GM18861 (cell line): ENCODE results near the gene MOSPD2.

Experiments
- ATAC-seq: cut with Tn5 transposase; IDR thresholded peaks from one replicate; pipeline ENCODE4 v1.9.1; 2021; ENCODE audit not compliant: unreplicated experiment

MOSPD2 gene

GRCh38 chrX:14913241-14913640 lies 40.0 kb downstream of the MOSPD2 start:
- no peak for ATAC-seq

GRCh38 chrX:14915596-14915995 lies 42.4 kb downstream of the MOSPD2 start:
- ATAC-seq: no peak

DNA sequence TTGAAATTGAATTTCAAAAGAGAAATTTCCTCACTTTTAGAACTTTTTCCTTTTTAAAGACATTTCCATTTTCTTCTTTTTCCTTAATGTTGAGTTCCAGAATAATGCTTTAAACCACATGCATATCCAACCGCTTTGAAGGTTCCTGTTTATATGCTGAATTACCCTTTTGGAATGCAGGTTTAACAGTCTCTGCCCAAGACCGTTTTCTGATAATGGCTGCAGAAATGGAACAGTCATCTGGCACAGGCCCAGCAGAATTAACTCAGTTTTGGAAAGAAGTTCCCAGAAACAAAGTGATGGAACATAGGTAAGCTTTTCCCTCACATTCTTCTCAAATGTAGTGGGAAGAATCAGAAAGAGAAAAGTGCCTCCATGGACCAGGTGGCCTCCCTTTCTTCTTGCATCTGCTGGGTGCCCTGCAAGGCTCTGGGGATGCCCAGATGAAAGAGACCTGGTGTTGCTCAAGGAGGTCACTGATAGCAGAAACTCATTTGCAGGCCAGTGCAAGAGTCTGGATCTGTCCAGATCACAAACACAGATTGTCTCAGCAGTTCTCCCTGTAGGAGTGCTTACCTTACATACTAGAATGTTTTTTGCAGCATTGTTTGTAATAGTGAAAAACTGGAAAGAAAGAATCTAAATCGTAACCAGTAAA lies 42.9 kb downstream of the MOSPD2 start:
- no peak for ATAC-seq

GRCh38 chrX:14919407-14919806 lies 46.2 kb downstream of the MOSPD2 start:
- ATAC-seq: no peak

DNA sequence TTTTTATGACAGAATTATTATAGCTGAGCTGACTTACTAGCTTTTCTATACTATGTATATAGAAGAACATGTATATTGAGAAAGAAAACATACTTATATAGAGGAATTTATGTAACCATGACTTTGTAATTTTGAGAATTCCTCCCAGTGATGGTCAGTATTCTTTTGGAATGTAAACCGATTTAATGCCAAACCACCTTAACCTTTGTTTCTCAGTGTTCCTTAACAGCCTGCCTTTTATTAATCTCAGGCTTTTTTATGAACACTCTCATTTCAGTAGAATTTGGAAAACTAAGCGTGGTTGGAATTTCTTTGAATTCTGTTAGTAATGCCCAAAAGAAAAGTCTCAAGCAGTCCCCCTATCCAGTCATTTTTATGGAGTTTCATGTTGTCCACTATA lies 47.0 kb downstream of the MOSPD2 start:
- no peak for ATAC-seq

GRCh38 chrX:14922437-14922836 lies 49.2 kb downstream of the MOSPD2 start:
- ATAC-seq: no peak

GRCh38 chrX:14923761-14924160 lies 50.5 kb downstream of the MOSPD2 start:
- no peak for ATAC-seq

- no peak for ATAC-seq
Measured at GRCh38 chrX:14926471-14926870, 53.2 kb downstream of the MOSPD2 start.

GRCh38 chrX:14927401-14927800 lies 54.2 kb downstream of the MOSPD2 start:
- no peak for ATAC-seq

DNA sequence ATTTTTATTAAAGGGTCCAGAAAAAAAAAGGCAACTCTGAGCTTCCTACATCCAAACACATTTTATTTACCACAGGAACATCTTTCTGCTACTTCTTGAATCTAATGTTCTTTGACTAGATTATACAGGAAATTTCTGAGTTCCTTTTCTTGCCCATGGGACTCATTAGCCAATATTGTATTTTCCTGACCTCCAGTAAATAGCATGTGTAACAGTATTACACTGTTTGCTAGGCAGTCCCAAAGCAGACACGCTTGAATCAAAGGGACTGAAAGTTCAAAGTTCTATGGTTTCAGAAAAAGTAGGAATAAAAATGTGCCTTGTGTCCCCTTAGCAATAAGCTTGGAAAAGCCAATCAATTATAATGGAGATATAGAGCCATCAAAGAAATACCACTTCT lies 57.4 kb downstream of the MOSPD2 start:
- no peak for ATAC-seq

GRCh38 chrX:14932136-14932535 lies 58.9 kb downstream of the MOSPD2 start:
- no peak for ATAC-seq

- ATAC-seq: no peak
Measured at GRCh38 chrX:14934423-14934822, 61.2 kb downstream of the MOSPD2 start.

DNA sequence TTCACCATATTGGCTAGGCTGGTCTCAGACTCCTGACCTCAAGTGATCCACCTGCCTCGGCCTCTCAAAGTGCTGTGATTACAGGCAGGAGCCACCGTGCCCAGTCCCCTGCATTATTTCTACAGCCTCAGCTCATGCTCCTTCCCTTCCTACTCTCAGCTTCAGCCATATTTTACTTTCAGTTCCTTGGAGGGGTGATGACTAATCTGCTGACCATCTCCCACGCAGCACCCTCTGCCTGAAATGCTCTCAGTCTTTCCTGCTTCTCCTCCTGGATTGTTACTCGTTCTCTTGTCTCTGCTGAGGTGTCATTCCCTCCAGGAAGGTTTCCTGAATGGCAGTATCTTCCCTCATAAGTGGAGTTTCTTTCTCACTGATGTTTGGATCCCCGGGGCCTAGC lies 63.3 kb downstream of the MOSPD2 start:
- ATAC-seq: no peak

- no peak for ATAC-seq
Measured at GRCh38 chrX:14939644-14940043, 66.4 kb downstream of the MOSPD2 start.

- no peak for ATAC-seq
Measured at GRCh38 chrX:14941301-14941700, 68.1 kb downstream of the MOSPD2 start.

DNA sequence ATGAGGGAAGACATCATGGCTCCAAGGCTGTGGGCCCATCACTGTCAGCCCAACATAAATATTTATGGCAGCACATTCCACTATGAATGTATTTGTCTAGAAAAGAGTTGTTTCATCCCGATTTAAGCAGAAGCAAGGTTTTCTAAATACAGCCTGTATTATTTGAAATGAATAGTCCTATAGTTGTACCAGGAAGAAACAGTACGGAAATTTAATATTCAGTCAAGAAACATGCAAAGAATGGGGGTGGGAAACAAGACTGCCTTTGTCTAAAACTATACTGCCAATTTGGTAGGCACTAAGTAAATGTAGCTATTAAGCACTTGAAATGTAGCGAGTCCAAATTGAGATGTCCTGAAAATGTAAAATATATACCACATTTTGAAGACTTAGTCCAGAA lies 69.1 kb downstream of the MOSPD2 start:
- no peak for ATAC-seq

DNA sequence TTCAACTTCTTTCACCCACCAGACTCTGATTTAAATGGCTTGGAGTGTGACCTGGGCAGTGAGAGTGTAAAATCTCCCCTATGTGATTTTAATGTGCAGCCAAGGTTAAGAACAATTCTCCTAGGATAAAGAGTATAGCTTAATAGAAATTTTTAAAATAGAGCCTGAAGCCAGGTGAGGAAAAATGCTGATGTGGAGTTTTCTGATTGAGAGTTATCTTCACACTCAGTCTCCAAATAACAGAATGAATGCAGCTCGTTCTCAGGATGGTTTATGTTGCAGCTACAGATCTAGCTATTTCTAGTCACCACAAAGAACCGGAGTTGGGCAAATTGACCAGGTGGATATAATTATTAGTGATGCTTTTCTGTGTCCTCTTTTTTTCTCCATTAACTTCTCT lies 70.7 kb downstream of the MOSPD2 start:
- ATAC-seq: no peak

DNA sequence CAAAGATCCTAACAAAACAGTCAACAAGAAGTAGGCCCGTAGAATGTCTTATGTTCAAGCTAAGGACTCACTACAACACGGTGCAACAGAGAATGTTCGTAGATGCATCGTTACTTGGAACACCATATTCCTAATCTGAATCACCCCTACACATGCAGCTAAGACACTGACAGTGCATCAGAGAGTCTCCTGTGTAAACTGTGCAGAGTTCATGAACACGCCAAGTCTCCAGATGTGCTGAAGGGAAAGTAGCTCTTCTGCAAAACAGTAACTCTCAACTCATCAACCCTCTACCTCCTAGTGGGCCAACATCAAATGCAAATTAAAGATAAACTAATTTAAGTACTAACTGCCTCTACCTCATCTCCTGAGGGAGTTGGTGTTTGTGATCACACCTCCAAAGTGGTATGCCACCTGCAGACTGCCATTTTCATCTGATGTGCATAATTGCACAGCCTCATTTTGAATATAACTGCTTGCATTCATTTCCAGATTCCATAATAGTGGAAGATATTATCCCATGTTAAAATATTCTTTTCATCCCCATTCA lies 73.5 kb downstream of the MOSPD2 start:
- no peak for ATAC-seq

DNA sequence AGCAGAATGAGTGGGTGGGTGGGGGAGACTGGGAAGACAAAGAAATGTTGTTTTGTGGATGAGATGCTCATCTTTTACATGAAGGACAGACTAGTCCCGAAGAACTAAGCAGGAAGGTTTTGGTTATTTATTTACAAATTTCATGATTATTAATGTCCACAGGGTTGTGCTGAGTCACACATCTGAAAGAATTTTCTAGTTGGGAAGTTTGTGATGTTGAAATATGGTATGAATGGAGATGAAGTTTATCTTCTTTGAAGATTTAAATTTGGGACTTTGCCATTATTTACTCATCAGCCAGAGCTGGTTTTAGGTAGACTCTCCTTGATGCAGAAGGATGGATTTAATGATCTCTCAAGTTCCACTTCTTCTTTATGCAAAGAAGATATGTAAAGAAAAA lies 75.5 kb downstream of the MOSPD2 start:
- ATAC-seq: no peak

GRCh38 chrX:14956813-14957582 lies 83.8 kb downstream of the MOSPD2 start:
- no peak for ATAC-seq

GRCh38 chrX:14963447-14964236 lies 90.4 kb downstream of the MOSPD2 start:
- no peak for ATAC-seq

DNA sequence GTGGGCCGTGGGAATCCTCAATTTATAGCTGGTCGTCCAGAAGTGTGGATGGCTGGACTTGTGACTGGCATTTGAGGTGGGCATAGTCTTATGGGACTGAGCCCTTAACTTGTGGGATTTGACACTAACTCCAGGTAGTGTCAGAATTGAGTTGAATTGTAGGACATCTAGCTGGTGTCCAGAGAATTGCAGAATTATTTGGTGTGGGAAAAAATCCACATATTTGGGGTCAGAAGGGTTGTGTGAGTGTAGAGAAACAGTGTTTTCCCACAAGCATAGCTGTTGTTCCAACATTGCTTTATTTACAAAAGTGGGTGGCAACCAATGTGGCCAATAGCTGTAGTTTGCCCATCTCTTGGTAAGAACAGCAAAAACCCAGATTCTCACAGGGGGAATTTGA lies 91.3 kb downstream of the MOSPD2 start:
- no peak for ATAC-seq
